Keratinocyte (primary cell): ENCODE results near the gene NR5A1. TPM values are rescaled to one million over a fixed set of nuclear protein-coding genes. Genes with fewer than 3 reads are reported as not detected.

Experiments
- DNase-seq: peaks from one replicate; pipeline ENCODE4 v3.0.0-alpha.2; 2011; ENCODE audit warnings: low read depth, missing footprints, low spot score
- FAIRE-seq: peaks from 2 replicates; lab custom pipeline; 2011; peaks lifted over from hg19 to GRCh38; lab: Jason Lieb, UNC
- H2AFZ ChIP-seq: 2 replicates; pipeline ENCODE4 v1.6.0; 2012; ENCODE audit warnings: low read length, control low read depth, inconsistent platforms; ENCODE audit not compliant: control insufficient read depth
- H3K27ac ChIP-seq: 2 replicates; pipeline ENCODE4 v1.5.1; 2011; ENCODE audit warnings: low read length; ENCODE audit not compliant: control insufficient read depth, insufficient read depth
- H3K27me3 ChIP-seq: 3 replicates; pipeline ENCODE4 v1.6.0; 2011; ENCODE audit warnings: low read length; ENCODE audit not compliant: control insufficient read depth, insufficient read depth; ENCODE audit errors: extremely low read depth
- H3K36me3 ChIP-seq, 2 experiments: 2 replicates in 1 of 2; 3 replicates in 1 of 2; pipeline ENCODE4 v1.5.1; 2011; ENCODE audit warnings: low read length in 2 of 2, mild to moderate bottlenecking in 1 of 2; ENCODE audit not compliant: control insufficient read depth in 2 of 2, insufficient read depth in 2 of 2; ENCODE audit errors: extremely low read depth in 1 of 2
- H3K4me1 ChIP-seq: 3 replicates; pipeline ENCODE4 v1.5.1; 2011; ENCODE audit warnings: low read length; ENCODE audit not compliant: control insufficient read depth, insufficient read depth; ENCODE audit errors: extremely low read depth
- H3K4me2 ChIP-seq: 3 replicates; pipeline ENCODE4 v1.6.0; 2011; ENCODE audit warnings: low read depth, low read length; ENCODE audit not compliant: control insufficient read depth, insufficient read depth; ENCODE audit errors: extremely low read depth
- H3K4me3 ChIP-seq, 3 experiments: fragments of 200-600 bp in 1 of 3; sonication (generic) in 1 of 3; 2 replicates in 2 of 3; 3 replicates in 1 of 3; pipeline ENCODE4 v1.5.1; 2011 to 2016; ENCODE audit warnings: low read length in 3 of 3, mild to moderate bottlenecking in 3 of 3, control low read depth in 2 of 3, inconsistent platforms in 1 of 3, low read depth in 1 of 3, mixed read lengths in 1 of 3, mixed run types in 1 of 3, moderate library complexity in 1 of 3; ENCODE audit not compliant: control insufficient read depth in 2 of 3, insufficient read depth in 2 of 3; ENCODE audit errors: extremely low read depth in 1 of 3
- H3K79me2 ChIP-seq: 2 replicates; pipeline ENCODE4 v1.6.0; 2012; ENCODE audit warnings: low read length; ENCODE audit not compliant: control insufficient read depth, insufficient read depth
- H3K9ac ChIP-seq: 3 replicates; pipeline ENCODE4 v1.6.0; 2011; ENCODE audit warnings: low read length; ENCODE audit not compliant: control insufficient read depth, insufficient read depth; ENCODE audit errors: extremely low read depth
- H3K9me1 ChIP-seq: 3 replicates; pipeline ENCODE4 v1.6.0; 2011; ENCODE audit warnings: low read length; ENCODE audit not compliant: control insufficient read depth, insufficient read depth; ENCODE audit errors: extremely low read depth
- H3K9me3 ChIP-seq: 2 replicates; pipeline ENCODE4 v1.5.1; 2012; ENCODE audit warnings: low read depth, low read length; ENCODE audit not compliant: control insufficient read depth
- H4K20me1 ChIP-seq: 3 replicates; pipeline ENCODE4 v1.6.0; 2011; ENCODE audit warnings: low read length; ENCODE audit not compliant: control insufficient read depth, insufficient read depth; ENCODE audit errors: extremely low read depth
- EZH2 ChIP-seq: IDR thresholded peaks from one replicate; pipeline ENCODE4 v1.6.1; 2012; ENCODE audit warnings: inconsistent platforms, mild to moderate bottlenecking, low read length, moderate library complexity
- dilution Hi-C: fragments of 300-500 bp; cut with MboI; formaldehyde crosslinking; loops from one replicate; pipeline ENCODE4 v1.7.0; 2020; ENCODE audit warnings: low sequenced_read_pairs; ENCODE audit not compliant: extremely low pct_ligation_motif_present
- polyA plus RNA-seq, 5 experiments: library from polyadenylated mRNA; depleted of rRNA in 3 of 5; stranded (reverse) in 3 of 5; stranded (forward) in 1 of 5; unstranded in 1 of 5; fragments of >200 nt; gene quantifications; 1 replicate in 1 of 5; 2 replicates in 3 of 5; 3 replicates in 1 of 5; pipeline versions ENCODE4 v1.2.1 to v1.2.3, GENCODE V29; 2011 to 2012; ENCODE audit warnings: missing spikeins in 2 of 5, low read depth in 1 of 5, low replicate concordance in 1 of 5
- TF ChIP-seq, protein P1 (sequence below), 3 experiments: IDR thresholded peaks in 1 of 3; conservative IDR thresholded peaks in 1 of 3; optimal IDR thresholded peaks in 1 of 3; 2 replicates in 2 of 3; 3 replicates in 1 of 3; pipeline versions ENCODE3 to v1.5.1; 2011; ENCODE audit warnings: low read length in 3 of 3, mild to moderate bottlenecking in 3 of 3, moderate library complexity in 2 of 3, control low read depth in 1 of 3, inconsistent platforms in 1 of 3; ENCODE audit not compliant: insufficient read depth in 2 of 3; ENCODE audit errors: extremely low read depth in 1 of 3

NR5A1 gene
- polyA plus RNA-seq, 1 donor (not counting 4 experiments of a cell fraction or from before 2014, with no cell fraction given): not detected

GRCh38 chr9:124477211-124477647 is 30.0 kb downstream of the NR5A1 start:
- H3K9ac ChIP-seq: no peak overlapping the region
- no peaks in the 10 kb centered on the region for H3K9me3 ChIP-seq
- FAIRE-seq (no peak), DNase-seq (no peak)
- peak overlapping the region; percentile 45 for H3K4me2 ChIP-seq
- H3K27ac ChIP-seq: no peak overlapping the region
- peaks cover 2% of the 10 kb centered on the region for H4K20me1 ChIP-seq
- H3K4me1 ChIP-seq: no peaks in the 10 kb centered on the region
- no peak for TF ChIP-seq EZH2
- TF ChIP-seq, protein P1, sequence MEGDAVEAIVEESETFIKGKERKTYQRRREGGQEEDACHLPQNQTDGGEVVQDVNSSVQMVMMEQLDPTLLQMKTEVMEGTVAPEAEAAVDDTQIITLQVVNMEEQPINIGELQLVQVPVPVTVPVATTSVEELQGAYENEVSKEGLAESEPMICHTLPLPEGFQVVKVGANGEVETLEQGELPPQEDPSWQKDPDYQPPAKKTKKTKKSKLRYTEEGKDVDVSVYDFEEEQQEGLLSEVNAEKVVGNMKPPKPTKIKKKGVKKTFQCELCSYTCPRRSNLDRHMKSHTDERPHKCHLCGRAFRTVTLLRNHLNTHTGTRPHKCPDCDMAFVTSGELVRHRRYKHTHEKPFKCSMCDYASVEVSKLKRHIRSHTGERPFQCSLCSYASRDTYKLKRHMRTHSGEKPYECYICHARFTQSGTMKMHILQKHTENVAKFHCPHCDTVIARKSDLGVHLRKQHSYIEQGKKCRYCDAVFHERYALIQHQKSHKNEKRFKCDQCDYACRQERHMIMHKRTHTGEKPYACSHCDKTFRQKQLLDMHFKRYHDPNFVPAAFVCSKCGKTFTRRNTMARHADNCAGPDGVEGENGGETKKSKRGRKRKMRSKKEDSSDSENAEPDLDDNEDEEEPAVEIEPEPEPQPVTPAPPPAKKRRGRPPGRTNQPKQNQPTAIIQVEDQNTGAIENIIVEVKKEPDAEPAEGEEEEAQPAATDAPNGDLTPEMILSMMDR (optimal IDR thresholded peaks at IDR 0.05 in 1 of 3, IDR thresholded peaks at IDR 0.05 in 1 of 3, conservative IDR thresholded peaks at IDR 0.05 in 1 of 3; ENCODE audit: extremely low read depth in 1 of 3, insufficient read depth in 2 of 3, low read length in 3 of 3): no peak
- H3K4me3 ChIP-seq: no peak overlapping the region
- no peaks in the 10 kb centered on the region for H3K9me1 ChIP-seq
- dilution Hi-C loops: no loop called here
- H2AFZ ChIP-seq: no peak overlapping the region
- H3K27me3 ChIP-seq: peaks cover 37% of the 10 kb centered on the region
- H3K36me3 ChIP-seq: no peaks in the 10 kb centered on the region
- no peaks in the 10 kb centered on the region for H3K79me2 ChIP-seq

GRCh38 chr9:124475868-124476690 is 31.1 kb downstream of the NR5A1 start:
- H2AFZ ChIP-seq: no peak overlapping the region
- peaks cover 37% of the 10 kb centered on the region for H3K27me3 ChIP-seq
- dilution Hi-C loops: no loop called here
- no peak for FAIRE-seq
- H3K4me1 ChIP-seq: no peaks in the 10 kb centered on the region
- H3K4me2 ChIP-seq: no peak overlapping the region
- H3K36me3 ChIP-seq: no peaks in the 10 kb centered on the region
- TF ChIP-seq, protein P1 (optimal IDR thresholded peaks at IDR 0.05 in 1 of 3, IDR thresholded peaks at IDR 0.05 in 1 of 3, conservative IDR thresholded peaks at IDR 0.05 in 1 of 3; ENCODE audit: extremely low read depth in 1 of 3, insufficient read depth in 2 of 3, low read length in 3 of 3): no peak
- TF ChIP-seq EZH2: no peak
- H3K27ac ChIP-seq: no peak overlapping the region
- H3K4me3 ChIP-seq: no peak overlapping the region
- DNase-seq: no peak
- no peaks in the 10 kb centered on the region for H3K79me2 ChIP-seq
- H3K9ac ChIP-seq: no peak overlapping the region
- H4K20me1 ChIP-seq: peaks cover 2% of the 10 kb centered on the region
- H3K9me3 ChIP-seq: no peaks in the 10 kb centered on the region
- H3K9me1 ChIP-seq: no peaks in the 10 kb centered on the region
